MM.1S (cell line): ENCODE data around the gene TPST1.

Experiments used
- DNase-seq: peaks from one replicate; pipeline ENCODE4 v3.0.0-alpha.2; 2015
- H2AFZ ChIP-seq: fragments of 300-600 bp; sonication (generic); 2 replicates; pipeline ENCODE4 v1.6.0; 2016; ENCODE audit warnings: antibody characterized with exemption, low read length
- H3F3A ChIP-seq: fragments of 300-600 bp; sonication (generic); 2 replicates; pipeline ENCODE4 v1.6.1; 2016; ENCODE audit warnings: mild to moderate bottlenecking, antibody characterized with exemption, low read length, moderate library complexity, mixed read lengths; ENCODE audit not compliant: insufficient read depth
- H3K27ac ChIP-seq: fragments of 300-600 bp; sonication (generic); 2 replicates; pipeline ENCODE4 v1.5.1; 2016; ENCODE audit warnings: mild to moderate bottlenecking, low read length
- H3K27me3 ChIP-seq: fragments of 300-600 bp; sonication (generic); replicated peaks from 2 replicates; pipeline ENCODE4 v1.6.0; 2016; ENCODE audit warnings: low read length; ENCODE audit not compliant: insufficient read depth
- H3K36me3 ChIP-seq: fragments of 300-600 bp; sonication (generic); replicated peaks from 2 replicates; pipeline ENCODE4 v1.6.1; 2016; ENCODE audit warnings: mild to moderate bottlenecking, low read length, mixed read lengths; ENCODE audit not compliant: insufficient read depth
- H3K4me1 ChIP-seq: fragments of 300-600 bp; sonication (generic); 2 replicates; pipeline ENCODE4 v1.6.1; 2016; ENCODE audit warnings: low read length, mixed read lengths
- H3K4me2 ChIP-seq: fragments of 300-600 bp; sonication (generic); 2 replicates; pipeline ENCODE4 v1.6.0; 2016; ENCODE audit warnings: low read depth, low read length
- H3K4me3 ChIP-seq: fragments of 300-600 bp; sonication (generic); 2 replicates; pipeline ENCODE4 v1.5.1; 2016; ENCODE audit warnings: low read length, mixed read lengths
- H3K79me2 ChIP-seq: fragments of 300-600 bp; sonication (generic); 2 replicates; pipeline ENCODE4 v1.6.1; 2016; ENCODE audit warnings: mixed run types, low read length, mixed read lengths
- H3K9ac ChIP-seq: fragments of 300-600 bp; sonication (generic); 2 replicates; pipeline ENCODE4 v1.6.1; 2016; ENCODE audit warnings: low read length, mixed read lengths
- H3K9me2 ChIP-seq: fragments of 300-600 bp; sonication (generic); replicated peaks from 2 replicates; pipeline ENCODE4 v1.6.1; 2016; ENCODE audit warnings: mild to moderate bottlenecking, low read length, mixed read lengths; ENCODE audit not compliant: insufficient read depth
- H3K9me3 ChIP-seq: fragments of 300-600 bp; sonication (generic); replicated peaks from 2 replicates; pipeline ENCODE4 v1.6.1; 2016; ENCODE audit warnings: mild to moderate bottlenecking, low read length, mixed read lengths; ENCODE audit not compliant: insufficient read depth
- H4K20me1 ChIP-seq: fragments of 300-600 bp; sonication (generic); 2 replicates; pipeline ENCODE4 v1.6.1; 2016; ENCODE audit warnings: mild to moderate bottlenecking, low read length, moderate library complexity, mixed read lengths; ENCODE audit not compliant: insufficient read depth
- CTCF ChIP-seq: fragments of 300-600 bp; sonication (generic); IDR thresholded peaks from 2 replicates; pipeline ENCODE4 v1.5.1; 2016; ENCODE audit warnings: antibody characterized with exemption, low read length, mixed read lengths
- EZH2 ChIP-seq: fragments of 300-600 bp; sonication (generic); optimal IDR thresholded peaks from 2 replicates; pipeline ENCODE3; 2017; ENCODE audit warnings: low read depth, mild to moderate bottlenecking, antibody characterized with exemption, low read length, mixed read lengths
- EZH2phosphoT487 ChIP-seq: fragments of 300-600 bp; sonication (generic); IDR thresholded peaks from 2 replicates; pipeline ENCODE4 v1.6.1; 2018; ENCODE audit warnings: antibody characterized with exemption, low read length

The TPST1 gene

DNA sequence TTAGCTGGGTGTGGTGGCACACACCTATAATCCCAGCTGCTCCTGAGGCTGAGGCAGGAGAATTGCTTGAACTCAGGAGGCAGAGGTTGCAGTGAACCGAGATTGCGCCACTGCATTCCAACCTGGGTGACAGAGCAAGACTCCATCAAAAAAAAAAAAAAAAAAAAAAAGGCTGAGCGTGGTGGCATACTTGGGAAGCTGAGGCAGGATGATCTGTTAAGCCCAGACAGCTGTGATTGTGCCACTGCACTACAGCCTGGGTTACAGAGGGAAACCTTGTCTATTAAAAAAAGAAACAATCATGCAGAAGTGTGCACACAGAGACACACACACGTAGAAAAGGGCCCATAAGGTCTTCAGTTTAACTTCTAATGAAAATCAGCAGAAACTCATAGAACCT lies 150.6 kb downstream of the TPST1 start:
- TF ChIP-seq EZH2phosphoT487: no peak
- Histone ChIP-seq H4K20me1 (no peaks in the 10 kb centered on the region), H3F3A (no peaks in the 10 kb centered on the region), H3K79me2 (no peaks in the 10 kb centered on the region), H3K9me3 (no peaks in the 10 kb centered on the region), H3K4me3 (no peak overlapping the region), H2AFZ (no peak overlapping the region), H3K4me2 (no peak overlapping the region), H3K27me3 (no peaks in the 10 kb centered on the region), H3K9ac (no peak overlapping the region), H3K36me3 (no peaks in the 10 kb centered on the region), H3K9me2 (no peaks in the 10 kb centered on the region), H3K4me1 (no peaks in the 10 kb centered on the region), H3K27ac (no peak overlapping the region)
- no peak for DNase-seq

DNA sequence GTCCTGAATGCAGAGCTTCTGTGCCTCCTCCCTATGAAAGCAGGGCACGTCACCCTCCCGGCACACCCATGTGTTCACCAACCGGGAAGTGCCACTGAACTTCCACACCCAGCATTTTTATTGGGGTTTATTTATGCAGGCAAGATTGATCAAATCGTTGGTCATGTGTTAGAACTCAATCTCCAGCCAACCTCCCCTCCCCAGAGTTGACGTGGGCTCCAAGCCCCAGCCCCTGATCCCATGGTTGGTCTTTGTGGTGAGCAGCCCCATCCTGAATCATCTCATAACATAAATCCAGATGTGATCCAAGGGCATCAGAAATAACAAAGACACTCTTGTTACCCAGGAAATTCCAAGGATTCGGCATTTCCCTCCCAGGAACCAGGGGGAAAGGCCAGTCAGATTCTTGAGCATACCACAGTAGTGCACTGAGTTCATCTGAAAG lies 151.2 kb downstream of the TPST1 start:
- no peaks in the 10 kb centered on the region for H4K20me1 ChIP-seq
- no peak overlapping the region for H3K9ac ChIP-seq
- no peaks in the 10 kb centered on the region for H3K9me2 ChIP-seq
- TF ChIP-seq CTCF: no peak
- TF ChIP-seq EZH2phosphoT487: no peak
- TF ChIP-seq EZH2: no peak
- no peaks in the 10 kb centered on the region for H3K27me3 ChIP-seq
- no peak for DNase-seq
- no peaks in the 10 kb centered on the region for H3K36me3 ChIP-seq
- no peak overlapping the region for H3K27ac ChIP-seq
- H3K4me2 ChIP-seq: no peak overlapping the region
- H3K9me3 ChIP-seq: no peaks in the 10 kb centered on the region
- no peaks in the 10 kb centered on the region for H3K79me2 ChIP-seq
- no peaks in the 10 kb centered on the region for H3F3A ChIP-seq
- H3K4me1 ChIP-seq: no peaks in the 10 kb centered on the region
- no peak overlapping the region for H3K4me3 ChIP-seq
- H2AFZ ChIP-seq: no peak overlapping the region

- Histone ChIP-seq H4K20me1 (no peaks in the 10 kb centered on the region), H3K27ac (no peak overlapping the region), H3K9ac (no peak overlapping the region), H3F3A (no peaks in the 10 kb centered on the region), H3K9me2 (no peaks in the 10 kb centered on the region), H3K4me3 (no peak overlapping the region), H3K27me3 (no peaks in the 10 kb centered on the region), H3K9me3 (no peaks in the 10 kb centered on the region), H3K4me1 (no peaks in the 10 kb centered on the region), H3K4me2 (no peak overlapping the region), H3K36me3 (no peaks in the 10 kb centered on the region), H2AFZ (no peak overlapping the region), H3K79me2 (no peaks in the 10 kb centered on the region)
- no peak for DNase-seq
- TF ChIP-seq EZH2 (no peak), CTCF (no peak), EZH2phosphoT487 (no peak)
Observed at GRCh38 chr7:66357087-66357486, 152.0 kb downstream of the TPST1 start.

- no peak for TF ChIP-seq CTCF
- TF ChIP-seq EZH2: no peak
- no peak for TF ChIP-seq EZH2phosphoT487
- H3K4me1 ChIP-seq: no peaks in the 10 kb centered on the region
- no peak for DNase-seq
- no peak overlapping the region for H3K27ac ChIP-seq
- no peak overlapping the region for H3K9ac ChIP-seq
- H4K20me1 ChIP-seq: no peaks in the 10 kb centered on the region
- no peaks in the 10 kb centered on the region for H3K9me2 ChIP-seq
- H3K36me3 ChIP-seq: no peaks in the 10 kb centered on the region
- no peaks in the 10 kb centered on the region for H3K27me3 ChIP-seq
- no peak overlapping the region for H3K4me2 ChIP-seq
- no peaks in the 10 kb centered on the region for H3F3A ChIP-seq
- H3K79me2 ChIP-seq: no peaks in the 10 kb centered on the region
- no peak overlapping the region for H2AFZ ChIP-seq
- H3K4me3 ChIP-seq: no peak overlapping the region
- H3K9me3 ChIP-seq: no peaks in the 10 kb centered on the region
Observed at GRCh38 chr7:66359656-66360211, 154.6 kb downstream of the TPST1 start.
